Measurements from ENCODE around the gene MLEC. TPM values are rescaled to one million over a fixed set of nuclear protein-coding genes. Genes with fewer than 3 reads are reported as not detected.

MLEC gene
- total RNA-seq, 2 donors from 2014 or later, result 188 to 195 TPM

DNA sequence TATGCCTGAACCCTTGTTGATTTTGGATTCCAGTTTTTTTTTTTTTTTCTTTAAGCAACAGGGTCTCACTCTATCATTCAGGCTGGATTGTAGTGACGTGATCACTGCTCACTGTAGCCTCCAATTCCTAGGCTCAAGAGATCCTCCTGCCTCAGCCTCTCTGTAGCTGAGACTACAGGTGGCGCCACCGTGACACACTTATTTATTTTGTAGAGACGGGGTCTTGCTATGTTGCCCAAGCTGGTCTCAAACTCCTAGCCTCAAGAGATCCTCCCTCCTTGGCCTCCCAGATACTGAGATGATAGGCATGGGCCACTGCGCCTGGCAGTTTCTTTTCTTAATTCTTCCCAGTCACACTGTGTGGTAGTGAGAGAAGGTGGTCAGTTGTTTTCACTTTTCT lies 63.9 kb downstream of the MLEC start:
- TF ChIP-seq, protein P1, sequence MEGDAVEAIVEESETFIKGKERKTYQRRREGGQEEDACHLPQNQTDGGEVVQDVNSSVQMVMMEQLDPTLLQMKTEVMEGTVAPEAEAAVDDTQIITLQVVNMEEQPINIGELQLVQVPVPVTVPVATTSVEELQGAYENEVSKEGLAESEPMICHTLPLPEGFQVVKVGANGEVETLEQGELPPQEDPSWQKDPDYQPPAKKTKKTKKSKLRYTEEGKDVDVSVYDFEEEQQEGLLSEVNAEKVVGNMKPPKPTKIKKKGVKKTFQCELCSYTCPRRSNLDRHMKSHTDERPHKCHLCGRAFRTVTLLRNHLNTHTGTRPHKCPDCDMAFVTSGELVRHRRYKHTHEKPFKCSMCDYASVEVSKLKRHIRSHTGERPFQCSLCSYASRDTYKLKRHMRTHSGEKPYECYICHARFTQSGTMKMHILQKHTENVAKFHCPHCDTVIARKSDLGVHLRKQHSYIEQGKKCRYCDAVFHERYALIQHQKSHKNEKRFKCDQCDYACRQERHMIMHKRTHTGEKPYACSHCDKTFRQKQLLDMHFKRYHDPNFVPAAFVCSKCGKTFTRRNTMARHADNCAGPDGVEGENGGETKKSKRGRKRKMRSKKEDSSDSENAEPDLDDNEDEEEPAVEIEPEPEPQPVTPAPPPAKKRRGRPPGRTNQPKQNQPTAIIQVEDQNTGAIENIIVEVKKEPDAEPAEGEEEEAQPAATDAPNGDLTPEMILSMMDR (conservative IDR thresholded peaks at IDR 0.05), result no peak
- H3K9me3 ChIP-seq (ENCODE audit: control insufficient read depth, low read length), result peaks cover 7% of the 10 kb centered on the region
- DNase-seq, result no peak
- Mint-ChIP-seq H3K9me3 (peaks cover 15% of the 10 kb centered on the region), H3K27ac (no peak overlapping the region), H3K4me3 (no peak overlapping the region), H3K36me3 (ENCODE audit: low read depth) (no peaks in the 10 kb centered on the region), H3K4me1 (no peaks in the 10 kb centered on the region), H3K27me3 (ENCODE audit: insufficient read depth) (peaks cover 3% of the 10 kb centered on the region)
- H3K27ac ChIP-seq (ENCODE audit: low read depth, low read length), result no peak overlapping the region
- no peak overlapping the region for H3K9ac ChIP-seq (ENCODE audit: extremely low read depth, low read length, poor library complexity, severe bottlenecking)
- H3K36me3 ChIP-seq (ENCODE audit: control insufficient read depth, insufficient read depth, low read length), result no peaks in the 10 kb centered on the region
- H3K27me3 ChIP-seq (ENCODE audit: control insufficient read depth, insufficient read depth, low read length, poor library complexity, severe bottlenecking), result no peaks in the 10 kb centered on the region
- 92 to 100% methylated on average over 4 to 5 of the region's 5 CpGs for WGBS, 2 experiments (ENCODE audit: insufficient coverage in 1 of 2, insufficient read length in 1 of 2)
- no peaks in the 10 kb centered on the region for H3K4me1 ChIP-seq (ENCODE audit: control insufficient read depth, insufficient read depth, low read length)
- H3K4me3 ChIP-seq (ENCODE audit: low read length), result no peak overlapping the region

- no peak overlapping the region for H3K4me3 Mint-ChIP-seq
- no peak overlapping the region for H3K9ac ChIP-seq (ENCODE audit: extremely low read depth, low read length, poor library complexity, severe bottlenecking)
- H3K4me3 ChIP-seq (ENCODE audit: low read length), result no peak overlapping the region
- TF ChIP-seq, protein P1 (conservative IDR thresholded peaks at IDR 0.05), result no peak
- H3K27me3 Mint-ChIP-seq (ENCODE audit: insufficient read depth), result peaks cover 3% of the 10 kb centered on the region
- H3K27me3 ChIP-seq (ENCODE audit: control insufficient read depth, insufficient read depth, low read length, poor library complexity, severe bottlenecking), result no peaks in the 10 kb centered on the region
- 93 to 97% methylated on average over 8 to 9 of the region's 9 CpGs for WGBS, 2 experiments (ENCODE audit: insufficient coverage in 1 of 2, insufficient read length in 1 of 2)
- no peak for DNase-seq
- peaks cover 15% of the 10 kb centered on the region for H3K9me3 Mint-ChIP-seq
- H3K27ac Mint-ChIP-seq, result no peak overlapping the region
- peaks cover 7% of the 10 kb centered on the region for H3K9me3 ChIP-seq (ENCODE audit: control insufficient read depth, low read length)
- no peaks in the 10 kb centered on the region for H3K36me3 Mint-ChIP-seq (ENCODE audit: low read depth)
- no peak overlapping the region for H3K27ac ChIP-seq (ENCODE audit: low read depth, low read length)
- no peaks in the 10 kb centered on the region for H3K4me1 ChIP-seq (ENCODE audit: control insufficient read depth, insufficient read depth, low read length)
- H3K36me3 ChIP-seq (ENCODE audit: control insufficient read depth, insufficient read depth, low read length), result no peaks in the 10 kb centered on the region
- no peaks in the 10 kb centered on the region for H3K4me1 Mint-ChIP-seq
Observed at GRCh38 chr12:120751389-120751788, 64.4 kb downstream of the MLEC start.

Other genes starting within 250 kb of the MLEC start
- 100 to 1,000 TPM; 344 to 354 TPM for gene COX6A1, start 249.0 kb upstream of the MLEC start, total RNA-seq
- gene TRIAP1, start 240.8 kb upstream of the MLEC start, total RNA-seq, result 10 to 100 TPM; 31.6 to 34.8 TPM
- gene GATC, start 240.7 kb upstream of the MLEC start, total RNA-seq, result 10 to 100 TPM; 24.5 to 33.2 TPM
- 100 to 1,000 TPM; 291 to 324 TPM for gene SRSF9, start 217.4 kb upstream of the MLEC start, total RNA-seq
- gene DYNLL1, start 191.0 kb upstream of the MLEC start, total RNA-seq, result 100 to 1,000 TPM; 326 to 424 TPM
- gene COQ5, start 158.0 kb upstream of the MLEC start, total RNA-seq, result 10 to 100 TPM; 35.5 to 55.1 TPM
- gene RNF10, start 152.8 kb upstream of the MLEC start, total RNA-seq, result 100 to 1,000 TPM; 167 to 182 TPM
- 10 to 100 TPM; 52.5 to 53.0 TPM for gene POP5, start 105.7 kb upstream of the MLEC start, total RNA-seq
- under 1 TPM; 0.29 to 0.86 TPM for gene CABP1, start 46.5 kb upstream of the MLEC start, total RNA-seq
- gene UNC119B, start 23.3 kb downstream of the MLEC start, total RNA-seq, result 10 to 100 TPM; 52.8 to 60.7 TPM
- gene ACADS, start 38.7 kb downstream of the MLEC start, total RNA-seq, result 1 to 10 TPM; 8.0 to 9.2 TPM
- 10 to 100 TPM; 41.1 to 46.8 TPM for gene SPPL3, start 217.2 kb downstream of the MLEC start, total RNA-seq

All from endodermal cell (in vitro differentiated cells).